Measurements from ENCODE around the gene MACF1. TPM values are rescaled to one million over a fixed set of nuclear protein-coding genes. Genes with fewer than 3 reads are reported as not detected.

The MACF1 gene
- total RNA-seq, 1 experiment from 2014 or later, result 190 TPM

GRCh38 chr1:39321979-39322378 is 117.5 kb downstream of the MACF1 start:
- no peak for DNase-seq
- H2BK15ac ChIP-seq (ENCODE audit: low read depth, low read length), result no peak overlapping the region
- no peak overlapping the region for H4K5ac ChIP-seq (ENCODE audit: insufficient read length, low read depth, low read length)
- no peak overlapping the region for H2BK5ac ChIP-seq (ENCODE audit: insufficient read length, low read length)
- H3K9ac ChIP-seq (ENCODE audit: extremely low read depth, insufficient read length, low read length), result no peak overlapping the region
- H3K18ac ChIP-seq (ENCODE audit: insufficient read length, low read depth, low read length), result no peak overlapping the region
- H3K36me3 Mint-ChIP-seq (ENCODE audit: insufficient read depth in 1 of 3, low read depth in 3 of 3), result peaks cover 18 to 56% (median 51%) of the 10 kb centered on the region in 3 experiments
- no peak overlapping the region for H2BK20ac ChIP-seq (ENCODE audit: low read depth, low read length, poor library complexity, severe bottlenecking)
- no peaks in the 10 kb centered on the region for H3K27me3 Mint-ChIP-seq (ENCODE audit: low read depth)
- H3K4me3 Mint-ChIP-seq, result no peak overlapping the region
- H3K27me3 ChIP-seq (ENCODE audit: insufficient read depth, low read length), result no peaks in the 10 kb centered on the region
- no peak for TF ChIP-seq CTCF (conservative IDR thresholded peaks at IDR 0.05)
- H4K8ac ChIP-seq (replicated peaks; ENCODE audit: insufficient read length, low read depth, low read length), result no peak overlapping the region
- no peak overlapping the region for H3K27ac Mint-ChIP-seq
- no peaks in the 10 kb centered on the region for H3K9me3 ChIP-seq (ENCODE audit: control insufficient read depth, low read depth, low read length)
- H3K4me2 ChIP-seq (ENCODE audit: insufficient read depth, insufficient read length, low read length), result no peak overlapping the region
- H3K14ac ChIP-seq (ENCODE audit: insufficient read depth, low read length), result no peak overlapping the region
- H3K4me1 Mint-ChIP-seq, result no peaks in the 10 kb centered on the region
- no peak overlapping the region for H3K4ac ChIP-seq (ENCODE audit: low read depth, low read length)
- no peak overlapping the region for H2AK5ac ChIP-seq (ENCODE audit: insufficient read length, low read length)
- no peak overlapping the region for H2AFZ ChIP-seq (ENCODE audit: low read length)
- no peak overlapping the region for H2BK12ac ChIP-seq (ENCODE audit: insufficient read length, low read depth, low read length)
- H3T11ph ChIP-seq (ENCODE audit: low read length), result no peak overlapping the region
- no peak overlapping the region for H3K27ac ChIP-seq (ENCODE audit: insufficient read length, low read depth, low read length)
- no peak overlapping the region for H4K91ac ChIP-seq (ENCODE audit: insufficient read length, low read depth, low read length)
- no peaks in the 10 kb centered on the region for H3K79me2 ChIP-seq (ENCODE audit: insufficient read depth, low read length)
- no CpG with 5 or more reads among the region's 1 CpG for WGBS (ENCODE audit: extremely low coverage, insufficient read length, low lambda C conversion rate)
- no peaks in the 10 kb centered on the region for H4K20me1 ChIP-seq (ENCODE audit: control insufficient read depth, insufficient read depth, insufficient read length)
- no peaks in the 10 kb centered on the region for H3K4me1 ChIP-seq (ENCODE audit: insufficient read depth, low read length)
- H2BK120ac ChIP-seq (ENCODE audit: low read depth, low read length, poor library complexity, severe bottlenecking), result no peak overlapping the region
- H3K23me2 ChIP-seq (ENCODE audit: insufficient read length, low read depth, low read length, poor library complexity, severe bottlenecking), result no peaks in the 10 kb centered on the region
- H3K23ac ChIP-seq (ENCODE audit: insufficient read length, low read depth, low read length), result no peak overlapping the region
- no peaks in the 10 kb centered on the region for H3K9me3 Mint-ChIP-seq
- H3K56ac ChIP-seq (ENCODE audit: insufficient read length, low read depth, low read length), result no peak overlapping the region
- no peaks in the 10 kb centered on the region for H3K79me1 ChIP-seq (ENCODE audit: insufficient read depth, low read depth, low read length, poor library complexity, severe bottlenecking)
